GM12878 (cell line): Measurements from ENCODE around the gene HS6ST3. TPM values are rescaled to one million over a fixed set of nuclear protein-coding genes. Genes with fewer than 3 reads are reported as not detected.
"Not testable (repeated sequence)": the region's sequence is repeated elsewhere in the genome, so short reads cannot be mapped to it uniquely, and the experiment has no call there.

Experiments used
- ATAC-seq: fragments of 200-7000 bp; cut with Tn5 transposase; 3 replicates; pipeline ENCODE4 v1.9.1; 2020; ENCODE audit warnings: mild to moderate bottlenecking, moderate library complexity
- BruUV-seq: library from RNA; stranded (reverse); fragments of 400-500 nt; replicated peaks from 2 replicates; lab custom pipeline; 2021; lab: Mats Ljungman, UMichigan
- CTCF ChIA-PET: fragments of 300-600 bp; sonication (Branson Sonifier 250); formaldehyde crosslinking; extraction: SDS; loops from one replicate; lab custom pipeline; 2021; ENCODE audit warnings: inconsistent platforms; lab: Yijun Ruan, JAX
- POLR2A ChIA-PET: fragments of 350-600 bp; formaldehyde crosslinking; extraction: SDS; loops from one replicate; lab custom pipeline; 2021; ENCODE audit warnings: inconsistent platforms; lab: Charles Lee
- RAD21 ChIA-PET: fragments of 300-600 bp; sonication (Branson Sonifier 250); formaldehyde crosslinking; loops from one replicate; lab custom pipeline; 2023; ENCODE audit warnings: antibody characterized with exemption; ENCODE audit not compliant: unreplicated experiment; lab: Charles Lee
- SMC1A ChIA-PET: fragments of 300-600 bp; sonication (Branson Sonifier 250); formaldehyde crosslinking; loops from one replicate; lab custom pipeline; 2023; ENCODE audit not compliant: unreplicated experiment, uncharacterized antibody; lab: Charles Lee
- DNase-seq: peaks from one replicate; pipeline ENCODE4 v3.0.0-alpha.2; 2011; ENCODE audit warnings: low read depth, low spot score
- FAIRE-seq: peaks from 3 replicates; lab custom pipeline; 2011; peaks lifted over from hg19 to GRCh38; lab: Jason Lieb, UNC
- H2AFZ ChIP-seq: 2 replicates; pipeline ENCODE4 v1.6.0; 2011; ENCODE audit warnings: low read depth, low read length, control low read depth; ENCODE audit not compliant: control insufficient read depth
- H3K27ac ChIP-seq: 2 replicates; pipeline ENCODE4 v1.5.1; 2011; ENCODE audit warnings: control low read depth; ENCODE audit not compliant: control insufficient read depth, insufficient read depth
- H3K27me3 ChIP-seq, 2 experiments: replicated peaks in 1 of 2; 2 replicates each; pipeline versions ENCODE4 v1.6.0 to v1.6.1; 2011; ENCODE audit warnings: low read length in 1 of 2; ENCODE audit not compliant: control insufficient read depth in 2 of 2, insufficient read depth in 2 of 2
- H3K36me3 ChIP-seq, 2 experiments: 2 replicates each; pipeline ENCODE4 v1.5.1; 2011; ENCODE audit warnings: low read length in 1 of 2; ENCODE audit not compliant: control insufficient read depth in 2 of 2, insufficient read depth in 2 of 2
- H3K4me1 ChIP-seq: 2 replicates; pipeline ENCODE4 v1.6.1; 2011; ENCODE audit warnings: mild to moderate bottlenecking, low read length, moderate library complexity, mixed read lengths; ENCODE audit not compliant: control insufficient read depth, insufficient read depth
- H3K4me2 ChIP-seq: 2 replicates; pipeline ENCODE4 v1.6.0; 2011; ENCODE audit warnings: control low read depth; ENCODE audit not compliant: control insufficient read depth, insufficient read depth
- H3K4me3 ChIP-seq: fragments of 200-600 bp; sonication (generic); 2 replicates; pipeline ENCODE4 v1.5.1; 2016
- H3K79me2 ChIP-seq: 2 replicates; pipeline ENCODE4 v1.6.0; 2011; ENCODE audit warnings: low read length; ENCODE audit not compliant: control insufficient read depth, insufficient read depth
- H3K9ac ChIP-seq: 2 replicates; pipeline ENCODE4 v1.8.0; 2011; ENCODE audit warnings: low read length, control low read depth, mixed read lengths; ENCODE audit not compliant: control insufficient read depth, insufficient read depth
- H3K9me3 ChIP-seq: replicated peaks from 3 replicates; pipeline ENCODE4 v1.5.1; 2011; ENCODE audit warnings: mild to moderate bottlenecking, low read length; ENCODE audit not compliant: control insufficient read depth, insufficient read depth
- H4K20me1 ChIP-seq: 2 replicates; pipeline ENCODE4 v1.6.0; 2011; ENCODE audit not compliant: control insufficient read depth, insufficient read depth
- WGBS: methylation state at CpG from one replicate; pipeline ENCODE4 v1.1.6; 2016; ENCODE audit warnings: low lambda C conversion rate; ENCODE audit not compliant: insufficient replicate concordance, insufficient coverage; ENCODE audit errors: missing lambda C conversion rate; 5-methylcytosine and 5-hydroxymethylcytosine counted together
- in situ Hi-C: fragments of 300-500 bp; cut with MboI; formaldehyde crosslinking; loops from 9 replicates; pipeline ENCODE4 v1.14.3; 2018; ENCODE audit warnings: mixed read lengths
- intact Hi-C: fragments of 100-400 bp; cut with micrococcal nuclease; formaldehyde crosslinking; loops from one replicate; pipeline ENCODE4 v1.14.2; 2022; ENCODE audit not compliant: unreplicated experiment
- polyA plus RNA-seq, 11 experiments: library from polyadenylated mRNA; depleted of rRNA in 4 of 11; unstranded in 6 of 11; stranded (reverse) in 5 of 11; fragments of >200 nt; fragmentation: Nextera tagmentation in 4 of 11; fragmentation: Illumina TruSeq in 1 of 11; extraction: Ambion mirVana in 4 of 11; extraction: Trizol in 1 of 11; gene quantifications; 1 replicate in 1 of 11; 2 replicates in 10 of 11; pipeline versions ENCODE4 v1.2.1 to v1.2.3, GENCODE V29; 2011 to 2016; ENCODE audit warnings: inconsistent platforms in 2 of 11, missing spikeins in 2 of 11, low read depth in 1 of 11
- total RNA-seq, 4 experiments: library from RNA; depleted of rRNA in 3 of 4; stranded (reverse); fragments of >200 nt in 3 of 4; fragmentation: Illumina TruSeq in 1 of 4; extraction: Trizol in 1 of 4; gene quantifications; 2 replicates each; pipeline versions ENCODE4 v1.2.1 to v1.2.3, GENCODE V29; 2013 to 2021

HS6ST3 gene
- total and polyA plus RNA-seq, 10 of the 15 experiments (the other 5 are each of a cell fraction or from before 2014, with no cell fraction given): under 0.01 to 2.9 TPM; not detected in 8

DNA sequence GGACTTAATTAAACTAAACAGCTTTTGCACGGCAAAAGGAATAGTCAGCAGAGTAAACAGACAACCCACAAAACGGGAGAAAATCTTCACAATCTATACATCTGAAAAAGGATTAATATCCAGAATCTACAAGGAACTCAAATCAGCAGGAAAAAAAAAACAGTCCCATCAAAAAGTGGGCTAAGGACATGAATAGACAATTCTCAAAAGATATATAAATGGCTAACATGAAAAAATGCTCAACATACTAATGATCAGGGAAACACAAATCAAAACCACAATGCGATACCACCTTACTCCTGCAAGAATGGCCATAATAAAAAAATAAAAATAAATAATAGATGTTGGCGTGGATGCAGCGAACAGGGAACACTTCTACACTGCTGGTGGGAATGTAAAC lies 38.4 kb upstream of the HS6ST3 start:
- H2AFZ ChIP-seq, H3K27me3 ChIP-seq, H3K4me2 ChIP-seq, FAIRE-seq, BruUV-seq, H3K4me3 ChIP-seq, SMC1A ChIA-PET, intact Hi-C loops, H3K27ac ChIP-seq, RAD21 ChIA-PET, H3K9me3 ChIP-seq, H3K36me3 ChIP-seq, H3K9ac ChIP-seq, H3K4me1 ChIP-seq, ATAC-seq, DNase-seq, in situ Hi-C loops, H4K20me1 ChIP-seq: not testable (repeated sequence)
- 97% methylated on average over 5 of the region's 5 CpGs for WGBS
- peaks cover 15% of the 10 kb centered on the region for H3K79me2 ChIP-seq
- ChIA-PET CTCF (interaction anchor here (2.2 kb wide), 1 partner anchor 31 kb away, joined by 8 read pairs; no protein-coding TSS in a partner anchor), POLR2A (interaction anchor here (0.7 kb wide), 1 partner anchor 33 kb away, joined by 3 read pairs; no protein-coding TSS in a partner anchor)

GRCh38 chr13:96051946-96052345 lies 38.0 kb upstream of the HS6ST3 start:
- FAIRE-seq, DNase-seq, H3K9ac ChIP-seq, BruUV-seq, H3K27me3 ChIP-seq, H3K27ac ChIP-seq, intact Hi-C loops, H3K36me3 ChIP-seq, ATAC-seq, H3K9me3 ChIP-seq, H2AFZ ChIP-seq, H3K4me1 ChIP-seq, in situ Hi-C loops, H4K20me1 ChIP-seq, POLR2A ChIA-PET: not testable (repeated sequence)
- WGBS: 89% methylated on average over 3 of the region's 3 CpGs
- H3K4me3 ChIP-seq: peak overlapping the region; percentile 90; the same call in 1 of the 2 replicates
- H3K4me2 ChIP-seq: peak overlapping the region; percentile 95
- SMC1A ChIA-PET: interaction anchor here (1.0 to 2.0 kb wide), 3 partner anchors 9 to 29 kb away, joined by 3 to 11 read pairs (median 3); no protein-coding TSS in a partner anchor
- CTCF ChIA-PET: interaction anchor here (0.7 to 2.2 kb wide), 4 partner anchors 10 to 79 kb away, joined by 3 to 9 read pairs (median 6); no protein-coding TSS in a partner anchor
- RAD21 ChIA-PET: interaction anchor here (0.8 to 1.8 kb wide), 2 partner anchors 7 to 32 kb away, joined by 3 to 7 read pairs; no protein-coding TSS in a partner anchor
- peaks cover 15% of the 10 kb centered on the region for H3K79me2 ChIP-seq
